Kidney epithelial cell (primary cell): ENCODE measurements around the gene SMPD1. TPM values are rescaled to one million over a fixed set of nuclear protein-coding genes. Genes with fewer than 3 reads are reported as not detected.

ENCODE experiments used
- DNase-seq: peaks from one replicate; pipeline ENCODE4 v3.0.0-alpha.2; 2010; ENCODE audit warnings: low read depth
- H3K27me3 ChIP-seq: 2 replicates; pipeline ENCODE4 v1.6.0; 2011; ENCODE audit warnings: low read length; ENCODE audit not compliant: control insufficient read depth, insufficient read depth
- H3K36me3 ChIP-seq: 2 replicates; pipeline ENCODE4 v1.5.1; 2011; ENCODE audit warnings: low read length; ENCODE audit not compliant: control insufficient read depth, insufficient read depth
- H3K4me3 ChIP-seq: 2 replicates; pipeline ENCODE4 v1.5.1; 2011; ENCODE audit warnings: low read depth, mild to moderate bottlenecking, control low read depth, low read length
- CTCF ChIP-seq: IDR thresholded peaks from 2 replicates; pipeline ENCODE4 v1.5.1; 2011; ENCODE audit warnings: mild to moderate bottlenecking, moderate library complexity, low read length, control low read depth, inconsistent platforms; ENCODE audit not compliant: insufficient read depth, poor library complexity, severe bottlenecking
- total RNA-seq: library from RNA; depleted of rRNA; stranded (reverse); fragments of >200 nt; gene quantifications from 2 replicates; pipeline ENCODE4 v1.2.3, GENCODE V29; 2015

Gene SMPD1
- total RNA-seq, 1 donor from 2014 or later: 25.7 TPM

GRCh38 chr11:6419009-6419631 lies 28.8 kb downstream of the SMPD1 start, which contains the start of gene APBB1:
Gene APBB1, minus strand, starts transcription at chr11:6419094. Its CDS starts 7,747 bp downstream, at chr11:6411347.
- H3K36me3 ChIP-seq: no peaks in the 10 kb centered on the region
- no peak for DNase-seq
- peak; percentile 8 for TF ChIP-seq CTCF
- H3K4me3 ChIP-seq: peak within 1 kb of the TSS; percentile 75
- peaks cover 7% of the 10 kb centered on the region for H3K27me3 ChIP-seq

GRCh38 chr11:6420677-6421076 lies 30.4 kb downstream of the SMPD1 start:
- no peaks in the 10 kb centered on the region for H3K36me3 ChIP-seq
- H3K27me3 ChIP-seq: peaks cover 7% of the 10 kb centered on the region
- H3K4me3 ChIP-seq: no peak overlapping the region
- DNase-seq: no peak
- TF ChIP-seq CTCF: no peak

- TF ChIP-seq CTCF: no peak
- DNase-seq: no peak
- Histone ChIP-seq H3K4me3 (no peak overlapping the region), H3K27me3 (peaks cover 7% of the 10 kb centered on the region), H3K36me3 (no peaks in the 10 kb centered on the region)
These were observed 37.2 kb downstream of the SMPD1 start for GRCh38 chr11:6427516-6427915.

GRCh38 chr11:6431861-6432260 lies 41.6 kb downstream of the SMPD1 start:
- no peak for TF ChIP-seq CTCF
- Histone ChIP-seq H3K36me3 (no peaks in the 10 kb centered on the region), H3K4me3 (no peak overlapping the region), H3K27me3 (no peaks in the 10 kb centered on the region)
- peak; percentile 29 for DNase-seq

GRCh38 chr11:6433998-6434660 lies 43.9 kb downstream of the SMPD1 start:
- Histone ChIP-seq H3K36me3 (no peaks in the 10 kb centered on the region), H3K27me3 (no peaks in the 10 kb centered on the region), H3K4me3 (no peak overlapping the region)
- DNase-seq: no peak
- no peak for TF ChIP-seq CTCF

- TF ChIP-seq CTCF: no peak
- no peak for DNase-seq
- no peaks in the 10 kb centered on the region for H3K27me3 ChIP-seq
- H3K4me3 ChIP-seq: no peak overlapping the region
- H3K36me3 ChIP-seq: no peaks in the 10 kb centered on the region
These were observed 47.1 kb downstream of the SMPD1 start for GRCh38 chr11:6437423-6437822.
